Fibroblast of villous mesenchyme (primary cell): Measurements from ENCODE around the gene UNC13C. TPM values are rescaled to one million over a fixed set of nuclear protein-coding genes. Genes with fewer than 3 reads are reported as not detected.

Source experiments
- DNase-seq: peaks from one replicate; pipeline ENCODE4 v3.0.0-alpha.2; 2010; ENCODE audit warnings: low read depth
- H3K4me3 ChIP-seq: 2 replicates; pipeline ENCODE4 v1.5.1; 2011; ENCODE audit warnings: low read depth, mild to moderate bottlenecking, low read length
- CTCF ChIP-seq: IDR thresholded peaks from 2 replicates; pipeline ENCODE4 v1.5.1; 2012; ENCODE audit warnings: low read depth, mild to moderate bottlenecking, low read length; ENCODE audit not compliant: insufficient read depth
- total RNA-seq: library from RNA; depleted of rRNA; stranded (reverse); fragments of >200 nt; gene quantifications from 2 replicates; pipeline ENCODE4 v1.2.3, GENCODE V29; 2012

The UNC13C gene
- total RNA-seq, 1 donor = not detected

GRCh38 chr15:54017251-54017650, 39.0 kb downstream of the UNC13C start:
- no peak for DNase-seq
- no peak overlapping the region for H3K4me3 ChIP-seq
- TF ChIP-seq CTCF = no peak

- no peak for DNase-seq
- no peak overlapping the region for H3K4me3 ChIP-seq
- no peak for TF ChIP-seq CTCF
Observed at GRCh38 chr15:54017959-54018358, 39.7 kb downstream of the UNC13C start.

GRCh38 chr15:54026258-54026657, 48.0 kb downstream of the UNC13C start:
- no peak for TF ChIP-seq CTCF
- H3K4me3 ChIP-seq = no peak overlapping the region
- no peak for DNase-seq

DNA sequence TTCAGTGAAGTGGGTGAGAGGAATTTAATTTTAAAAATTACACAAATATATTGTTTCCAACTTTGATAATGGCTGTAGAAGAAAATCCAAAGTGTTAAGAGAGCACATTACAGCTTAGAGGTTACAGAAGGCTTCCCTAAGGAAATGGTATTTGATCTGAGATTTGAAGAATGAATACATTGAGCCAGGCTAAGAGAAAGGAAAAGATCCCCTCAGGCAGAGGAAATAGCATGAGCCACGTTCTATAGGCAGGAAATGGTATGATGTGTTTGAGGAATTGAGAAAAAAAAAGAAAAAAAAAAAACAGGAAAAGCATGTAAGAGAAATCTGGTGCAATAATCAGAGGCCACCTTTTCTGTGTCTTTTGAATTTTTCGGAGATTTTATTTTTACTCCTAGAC, 48.6 kb downstream of the UNC13C start:
- DNase-seq = no peak
- no peak for TF ChIP-seq CTCF
- no peak overlapping the region for H3K4me3 ChIP-seq

DNA sequence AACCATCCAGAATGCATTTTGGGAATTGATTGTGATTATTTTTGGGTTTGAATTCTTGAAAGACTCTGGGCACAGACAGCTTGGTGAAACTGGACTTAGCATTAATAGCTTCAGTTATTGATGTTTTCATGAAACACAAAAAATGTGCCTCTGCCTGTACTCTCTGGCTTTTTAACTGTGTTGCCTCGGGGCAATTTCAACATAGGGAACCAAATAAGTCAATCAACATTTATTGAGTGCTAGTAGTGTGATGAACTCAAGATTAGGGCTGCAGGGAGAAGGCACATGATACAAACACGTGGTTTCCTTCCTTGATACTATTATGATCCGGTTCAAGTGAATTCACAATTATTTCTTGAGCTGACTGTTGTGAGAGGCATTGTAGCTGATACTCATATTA, 50.8 kb downstream of the UNC13C start:
- no peak overlapping the region for H3K4me3 ChIP-seq
- no peak for TF ChIP-seq CTCF
- no peak for DNase-seq

DNA sequence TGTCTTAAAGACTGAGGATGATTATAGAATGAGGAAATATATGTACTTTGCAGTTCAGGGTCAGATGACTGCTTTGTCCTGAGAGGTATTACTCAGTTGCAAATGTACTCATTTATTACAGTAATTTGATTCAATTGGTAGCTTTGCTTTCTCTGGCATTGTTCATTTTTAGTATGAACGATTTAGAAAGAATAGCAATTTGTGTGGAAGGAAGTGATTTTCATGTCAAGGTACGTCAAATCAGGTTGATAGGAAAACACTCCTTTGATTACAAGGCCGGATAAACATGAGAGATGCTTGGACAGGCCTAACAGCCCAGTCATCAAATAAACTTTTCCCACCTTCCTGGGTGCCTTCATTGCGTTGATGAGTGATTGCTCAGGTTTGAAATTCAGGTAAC, 53.8 kb downstream of the UNC13C start:
- no peak for DNase-seq
- no peak for TF ChIP-seq CTCF
- H3K4me3 ChIP-seq = no peak overlapping the region

GRCh38 chr15:54033356-54033860, 55.2 kb downstream of the UNC13C start:
- no peak overlapping the region for H3K4me3 ChIP-seq
- DNase-seq = no peak
- no peak for TF ChIP-seq CTCF
